Lung (tissue), 12 donors: ENCODE results near the gene TP73. TPM values are rescaled to one million over a fixed set of nuclear protein-coding genes. Genes with fewer than 3 reads are reported as not detected.

ENCODE experiments used
- ATAC-seq: fragments of 200-7000 bp; cut with Tn5 transposase; one replicate; pipeline ENCODE4 v1.9.1; 2020; ENCODE audit warnings: moderate number of reproducible peaks; ENCODE audit not compliant: insufficient read depth, low FRiP score
- DNase-seq, 3 donors: peaks; one replicate each; pipeline ENCODE4 v3.0.0-alpha.2; 2013 to 2017
- H3K27ac ChIP-seq, 2 donors: one replicate each; pipeline ENCODE4 v1.5.1; 2013; ENCODE audit warnings: mild to moderate bottlenecking in 2 of 2, moderate library complexity in 2 of 2, control low read depth in 1 of 2, inconsistent platforms in 1 of 2, low read depth in 1 of 2, low read length in 1 of 2
- H3K27me3 ChIP-seq, 3 donors: one replicate each; pipeline ENCODE4 v1.5.1; 2013; ENCODE audit warnings: low read length in 2 of 3; ENCODE audit not compliant: control insufficient read depth in 3 of 3, insufficient read depth in 3 of 3
- H3K36me3 ChIP-seq, 4 donors: one replicate each; pipeline ENCODE4 v1.5.1; 2013; ENCODE audit warnings: low read length in 4 of 4, mild to moderate bottlenecking in 1 of 4, moderate library complexity in 1 of 4; ENCODE audit not compliant: control insufficient read depth in 4 of 4, insufficient read depth in 4 of 4
- H3K4me1 ChIP-seq, 5 donors: one replicate each; pipeline ENCODE4 v1.5.1; 2013; ENCODE audit warnings: low read length in 5 of 5, mild to moderate bottlenecking in 2 of 5, moderate library complexity in 1 of 5; ENCODE audit not compliant: control insufficient read depth in 5 of 5, insufficient read depth in 5 of 5
- H3K4me3 ChIP-seq: one replicate; pipeline ENCODE4 v1.5.1; 2013; ENCODE audit warnings: mild to moderate bottlenecking, control low read depth, moderate library complexity
- H3K9ac ChIP-seq, 2 donors: one replicate each; pipeline ENCODE4 v1.5.1; 2013; ENCODE audit warnings: low read length in 2 of 2, control low read depth in 1 of 2; ENCODE audit not compliant: insufficient read depth in 1 of 2
- H3K9me3 ChIP-seq, 4 donors: one replicate each; pipeline ENCODE4 v1.5.1; 2013; ENCODE audit warnings: low read length in 3 of 4, mild to moderate bottlenecking in 1 of 4, moderate library complexity in 1 of 4; ENCODE audit not compliant: control insufficient read depth in 4 of 4, insufficient read depth in 3 of 4
- WGBS, 2 donors: extraction: QIAGEN DNeasy Blood & Tissue Kit; methylation state at CpG; one replicate each; pipeline ENCODE4 v1.1.7; 2013; 5-methylcytosine and 5-hydroxymethylcytosine counted together
- polyA plus RNA-seq, 2 donors: library from polyadenylated mRNA; stranded (reverse); fragments of 200-250 nt; gene quantifications; one replicate each; pipeline ENCODE4 v1.2.1, GENCODE V29; 2013
- total RNA-seq, 2 donors: library from RNA; depleted of rRNA in 1 of 2; stranded (reverse); fragments of >200 nt in 1 of 2; gene quantifications; one replicate each; pipeline ENCODE4 v1.2.1, GENCODE V29; 2014 to 2021
- TF ChIP-seq, protein P1 (sequence below): IDR thresholded peaks from 2 replicates; pipeline ENCODE4 v1.5.1; 2012; ENCODE audit warnings: mild to moderate bottlenecking; ENCODE audit errors: control extremely low read depth, extremely low read depth
- donor health status: control.
- donor health status: control.
- donor health status: Bipolar disorder and iron deficiency.
- donor health status: healthy.
- donor health status: DM: yes; HTN: yes; CAD: no.

TP73 gene
- total and polyA plus RNA-seq, 4 donors: 1.7 to 12.3 (median 2.2) TPM

DNA sequence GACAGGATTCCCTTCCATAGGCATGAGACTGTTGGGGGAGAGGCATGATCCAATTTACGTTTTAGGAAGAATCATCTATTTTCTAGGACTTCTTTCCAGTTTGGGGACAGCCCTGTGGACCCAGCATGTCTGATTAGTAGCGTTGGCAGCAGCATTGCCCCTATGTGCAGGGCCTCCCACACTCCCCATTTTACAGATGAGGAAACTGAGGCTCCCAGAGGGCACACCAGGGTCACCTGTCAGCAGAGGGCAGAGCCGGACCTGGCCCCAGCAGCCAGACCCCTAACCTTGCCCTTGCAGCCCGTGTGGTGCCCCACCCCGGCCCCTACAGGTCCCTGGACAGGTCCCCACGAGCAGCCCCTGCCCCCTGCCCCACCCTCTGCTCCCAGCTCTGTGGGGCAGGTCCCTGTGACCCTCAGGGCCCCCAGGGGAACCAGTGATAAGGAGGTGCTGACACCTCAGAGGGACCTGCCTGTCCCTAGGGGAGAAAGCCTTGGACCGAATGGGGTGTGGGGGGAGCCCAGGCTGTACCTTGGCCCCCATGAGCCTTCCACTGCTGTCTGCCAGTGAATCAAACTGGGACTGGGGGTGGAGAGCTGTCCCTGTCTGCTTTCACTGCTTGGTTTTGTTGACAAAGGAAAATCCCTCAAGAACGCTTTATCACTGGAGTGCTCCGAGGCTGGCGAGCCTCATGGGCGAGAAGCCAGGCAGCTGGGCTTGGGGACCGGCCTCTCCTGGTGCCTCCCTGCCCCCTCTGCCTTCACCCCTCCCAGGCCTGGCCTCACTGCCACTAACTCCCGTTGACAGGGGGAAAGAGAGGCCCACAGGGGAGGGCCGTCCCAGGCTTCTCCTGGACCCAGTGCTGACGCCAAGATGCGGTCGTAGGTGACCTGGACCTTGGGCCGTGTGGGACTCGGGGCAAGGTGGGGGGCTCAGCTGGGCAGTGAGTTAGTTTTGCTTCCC, 60.5 kb downstream of the TP73 start:
- H3K9ac ChIP-seq: no peak overlapping the region
- peak; percentile 68 to 77 (median 73) for DNase-seq
- WGBS, 2 donors: 67 to 76% methylated on average over 18 to 19 of the region's 19 CpGs
- no peak overlapping the region for H3K27ac ChIP-seq
- TF ChIP-seq, protein P1, sequence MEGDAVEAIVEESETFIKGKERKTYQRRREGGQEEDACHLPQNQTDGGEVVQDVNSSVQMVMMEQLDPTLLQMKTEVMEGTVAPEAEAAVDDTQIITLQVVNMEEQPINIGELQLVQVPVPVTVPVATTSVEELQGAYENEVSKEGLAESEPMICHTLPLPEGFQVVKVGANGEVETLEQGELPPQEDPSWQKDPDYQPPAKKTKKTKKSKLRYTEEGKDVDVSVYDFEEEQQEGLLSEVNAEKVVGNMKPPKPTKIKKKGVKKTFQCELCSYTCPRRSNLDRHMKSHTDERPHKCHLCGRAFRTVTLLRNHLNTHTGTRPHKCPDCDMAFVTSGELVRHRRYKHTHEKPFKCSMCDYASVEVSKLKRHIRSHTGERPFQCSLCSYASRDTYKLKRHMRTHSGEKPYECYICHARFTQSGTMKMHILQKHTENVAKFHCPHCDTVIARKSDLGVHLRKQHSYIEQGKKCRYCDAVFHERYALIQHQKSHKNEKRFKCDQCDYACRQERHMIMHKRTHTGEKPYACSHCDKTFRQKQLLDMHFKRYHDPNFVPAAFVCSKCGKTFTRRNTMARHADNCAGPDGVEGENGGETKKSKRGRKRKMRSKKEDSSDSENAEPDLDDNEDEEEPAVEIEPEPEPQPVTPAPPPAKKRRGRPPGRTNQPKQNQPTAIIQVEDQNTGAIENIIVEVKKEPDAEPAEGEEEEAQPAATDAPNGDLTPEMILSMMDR: no peak
- peaks cover 4 to 11% (median 6%) of the 10 kb centered on the region in 3 donors for H3K27me3 ChIP-seq
- no peaks in the 10 kb centered on the region for H3K9me3 ChIP-seq
- no peak overlapping the region for H3K4me3 ChIP-seq
- H3K36me3 ChIP-seq: no peaks in the 10 kb centered on the region
- H3K4me1 ChIP-seq: peaks cover 0 to 21% (median 3%) of the 10 kb centered on the region in 5 donors
- no peak for ATAC-seq

DNA sequence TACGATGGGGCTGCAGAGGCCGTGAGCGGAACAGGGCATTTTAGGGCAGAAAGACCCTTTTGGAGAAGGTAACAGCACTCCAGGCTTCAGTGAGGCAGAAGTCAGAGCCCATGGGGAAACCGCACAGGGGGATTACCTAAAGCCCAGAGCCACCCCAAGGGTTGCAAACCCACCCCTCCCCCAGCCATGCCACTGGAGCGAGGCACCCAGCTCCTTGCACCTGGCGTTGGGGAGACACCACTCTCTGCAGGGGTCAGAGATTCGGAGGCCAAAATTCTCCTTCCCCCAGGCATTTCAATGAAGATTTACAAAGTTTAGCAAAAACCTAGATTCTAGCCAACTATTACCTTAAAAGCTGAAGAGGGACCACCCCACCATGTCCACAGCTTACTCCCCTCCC, 61.5 kb downstream of the TP73 start:
- peaks cover 0 to 22% (median 3%) of the 10 kb centered on the region in 5 donors for H3K4me1 ChIP-seq
- no peak for ATAC-seq
- TF ChIP-seq, protein P1: no peak
- no peak overlapping the region for H3K27ac ChIP-seq
- no peaks in the 10 kb centered on the region for H3K9me3 ChIP-seq
- DNase-seq: no peak
- 86 to 94% methylated on average over 7 of the region's 7 CpGs for WGBS, 2 donors
- H3K4me3 ChIP-seq: no peak overlapping the region
- peaks cover 0 to 11% (median under 1%) of the 10 kb centered on the region in 3 donors for H3K27me3 ChIP-seq
- H3K36me3 ChIP-seq: no peaks in the 10 kb centered on the region
- H3K9ac ChIP-seq: no peak overlapping the region

DNA sequence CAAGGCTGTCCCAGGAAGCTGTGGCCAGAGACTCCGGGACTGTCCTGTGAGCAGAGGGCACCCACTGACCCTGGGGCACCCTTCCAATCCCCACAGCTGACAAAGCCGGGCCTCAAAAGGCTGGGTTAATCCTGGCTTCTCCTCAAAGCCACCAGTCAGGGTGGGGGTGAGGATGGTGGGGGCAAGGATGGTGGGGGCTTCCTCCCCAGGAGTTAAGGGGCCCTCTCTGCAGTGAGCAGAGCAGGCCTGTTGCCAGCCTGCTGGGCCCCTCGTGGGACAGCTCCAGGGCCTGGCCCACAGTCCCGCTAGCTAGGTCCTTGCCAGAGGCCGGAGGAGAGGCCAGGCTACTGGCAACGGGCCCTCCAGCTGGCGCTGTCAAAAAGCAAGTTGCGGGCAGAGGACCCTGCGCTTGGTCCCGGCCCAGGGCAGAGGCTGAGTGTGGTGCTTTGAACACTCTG, 62.0 kb downstream of the TP73 start:
- ATAC-seq (no peak), DNase-seq (peak; percentile 41 to 54 (median 44))
- no peaks in the 10 kb centered on the region for H3K9me3 ChIP-seq
- no peak overlapping the region for H3K4me3 ChIP-seq
- H3K27ac ChIP-seq: no peak overlapping the region
- no peaks in the 10 kb centered on the region for H3K36me3 ChIP-seq
- 64 to 79% methylated on average over 10 of the region's 10 CpGs for WGBS, 2 donors
- peaks cover 0 to 22% (median 3%) of the 10 kb centered on the region in 5 donors for H3K4me1 ChIP-seq
- H3K27me3 ChIP-seq: peaks cover 0 to 10% (median 0%) of the 10 kb centered on the region in 3 donors
- TF ChIP-seq, protein P1: no peak
- H3K9ac ChIP-seq: no peak overlapping the region
